Mesothelial cell of epicardium (in vitro differentiated cells): ENCODE measurements around the gene MRGPRE. TPM values are rescaled to one million over a fixed set of nuclear protein-coding genes. Genes with fewer than 3 reads are reported as not detected.

ENCODE experiments used
- DNase-seq, 2 experiments: peaks; one replicate each; pipeline ENCODE4 v3.0.0; 2021; ENCODE audit warnings: low spot score in 2 of 2; ENCODE audit not compliant: unreplicated experiment in 2 of 2
- H3K27ac Mint-ChIP-seq: 2 replicates; pipeline ENCODE4 v1.8.0; 2021; ENCODE audit warnings: mixed read lengths
- H3K27me3 Mint-ChIP-seq: 2 replicates; pipeline ENCODE4 v1.8.0; 2021; ENCODE audit warnings: low read depth, mixed read lengths
- H3K36me3 Mint-ChIP-seq: 2 replicates; pipeline ENCODE4 v1.8.0; 2021; ENCODE audit warnings: mixed read lengths
- H3K4me1 Mint-ChIP-seq: 2 replicates; pipeline ENCODE4 v1.8.0; 2021; ENCODE audit warnings: mixed read lengths
- H3K4me3 Mint-ChIP-seq: 2 replicates; pipeline ENCODE4 v1.8.0; 2021; ENCODE audit warnings: mild to moderate bottlenecking, moderate library complexity, mixed read lengths
- H3K9me3 Mint-ChIP-seq: 2 replicates; pipeline ENCODE4 v1.8.0; 2021; ENCODE audit warnings: mixed read lengths
- CTCF ChIP-seq: fragments of 200-600 bp; sonication (generic); IDR thresholded peaks from one replicate; pipeline ENCODE4 v1.5.0; 2021; ENCODE audit warnings: antibody characterized with exemption; ENCODE audit not compliant: unreplicated experiment
- total RNA-seq: library from RNA; stranded (reverse); gene quantifications from 3 replicates; pipeline ENCODE4 v1.2.1, GENCODE V29; 2021

Gene MRGPRE
- total RNA-seq, 1 donor from 2014 or later, result not detected

- Mint-ChIP-seq H3K9me3 (peaks cover 7% of the 10 kb centered on the region), H3K4me1 (no peaks in the 10 kb centered on the region), H3K27ac (no peak overlapping the region), H3K4me3 (no peak overlapping the region), H3K36me3 (no peaks in the 10 kb centered on the region), H3K27me3 (peaks cover 9% of the 10 kb centered on the region)
- no peak for TF ChIP-seq CTCF
- no peak for DNase-seq
These were observed 48.7 kb downstream of the MRGPRE start for GRCh38 chr11:3183523-3183922.

- no peak for DNase-seq
- no peak for TF ChIP-seq CTCF
- Mint-ChIP-seq H3K27ac (no peak overlapping the region), H3K9me3 (peaks cover 15% of the 10 kb centered on the region), H3K4me3 (no peak overlapping the region), H3K27me3 (peaks cover 6% of the 10 kb centered on the region), H3K4me1 (no peaks in the 10 kb centered on the region), H3K36me3 (no peaks in the 10 kb centered on the region)
These were observed 49.8 kb downstream of the MRGPRE start for GRCh38 chr11:3182462-3182852.

GRCh38 chr11:3181725-3182461 lies 50.3 kb downstream of the MRGPRE start:
- Mint-ChIP-seq H3K36me3 (no peaks in the 10 kb centered on the region), H3K27ac (no peak overlapping the region)

GRCh38 chr11:3180869-3181268 lies 51.3 kb downstream of the MRGPRE start:
- Mint-ChIP-seq H3K27me3 (peaks cover 2% of the 10 kb centered on the region), H3K4me3 (no peak overlapping the region), H3K27ac (no peak overlapping the region), H3K9me3 (peaks cover 30% of the 10 kb centered on the region), H3K4me1 (no peaks in the 10 kb centered on the region), H3K36me3 (peaks cover 2% of the 10 kb centered on the region)
- peak in 1 of 2 experiments; percentile 4 for DNase-seq
- no peak for TF ChIP-seq CTCF

More at GRCh38 chr11:3181725-3182461, 50.3 kb downstream of the MRGPRE start:
- no peak for TF ChIP-seq CTCF
- Mint-ChIP-seq H3K4me3 (no peak overlapping the region), H3K9me3 (peaks cover 21% of the 10 kb centered on the region), H3K27me3 (peaks cover 2% of the 10 kb centered on the region), H3K4me1 (no peaks in the 10 kb centered on the region)
- no peak for DNase-seq

DNA sequence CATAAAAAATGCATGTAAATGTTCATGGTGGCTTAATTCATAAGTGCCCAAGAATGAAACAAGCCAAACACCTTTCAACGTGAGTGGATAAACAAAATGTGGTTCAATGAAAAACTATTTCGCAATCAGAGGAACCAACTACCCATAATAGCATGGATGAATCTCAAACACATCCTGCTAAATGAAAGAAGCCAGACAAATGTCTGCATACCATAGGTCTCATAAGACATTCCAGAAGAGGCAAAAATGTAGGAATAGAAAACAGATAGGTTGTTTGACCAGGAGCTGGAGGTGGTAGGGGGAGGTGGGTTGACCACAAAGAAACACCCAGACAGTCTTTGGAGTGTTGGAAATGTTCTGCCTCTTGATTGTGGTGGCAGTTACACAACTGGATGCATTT lies 53.9 kb downstream of the MRGPRE start:
- Mint-ChIP-seq H3K27me3 (no peaks in the 10 kb centered on the region), H3K4me1 (no peaks in the 10 kb centered on the region), H3K4me3 (no peak overlapping the region), H3K27ac (no peak overlapping the region), H3K9me3 (peaks cover 36% of the 10 kb centered on the region), H3K36me3 (peaks cover 2% of the 10 kb centered on the region)
- DNase-seq, result no peak
- TF ChIP-seq CTCF, result no peak
